Measurements from ENCODE around the gene SRGAP1.

GRCh38 chr12:63919756-63920155, 75.3 kb downstream of the SRGAP1 start:
- no peak for TF ChIP-seq DLX4 (CRISPR knock-in tag; IDR thresholded peaks at IDR 0.05)
- TF ChIP-seq ATF3 (IDR thresholded peaks at IDR 0.05) = no peak
- no peak for TF ChIP-seq ATF3 (CRISPR knock-in tag; conservative IDR thresholded peaks at IDR 0.05)
- TF ChIP-seq PREB (CRISPR knock-in tag; IDR thresholded peaks at IDR 0.05) = no peak
- TF ChIP-seq ZNF655 (CRISPR knock-in tag; IDR thresholded peaks at IDR 0.05) = no peak
- no peak for TF ChIP-seq CTCF (IDR thresholded peaks at IDR 0.05 in 2 of 3, conservative IDR thresholded peaks at IDR 0.05 in 1 of 3; ENCODE audit: insufficient read depth in 2 of 3, low read depth in 1 of 3, low read length in 3 of 3)
- no peak for TF ChIP-seq TAF15 (IDR thresholded peaks at IDR 0.05; ENCODE audit: low read depth, low read length)
- no peak for TF ChIP-seq HMG20B (CRISPR knock-in tag; IDR thresholded peaks at IDR 0.05)
- TF ChIP-seq EP300 (IDR thresholded peaks at IDR 0.05; ENCODE audit: low read length) = no peak
- TF ChIP-seq RAD21 (CRISPR knock-in tag; conservative IDR thresholded peaks at IDR 0.05 in 1 of 2, IDR thresholded peaks at IDR 0.05 in 1 of 2) = no peak
- TF ChIP-seq NFXL1 (CRISPR knock-in tag; IDR thresholded peaks at IDR 0.05) = no peak
- TF ChIP-seq PHF8 (IDR thresholded peaks at IDR 0.05; ENCODE audit: borderline replicate concordance, low read length) = no peak

Data from K562 (cell line).